NCI-H2227 (cell line): ENCODE measurements around the gene TLR9.

ENCODE experiments used
- DNase-seq: peaks from one replicate; lab custom pipeline; 2025; ENCODE audit not compliant: unreplicated experiment; lab: John Stamatoyannopoulos, UW

TLR9 gene

GRCh38 chr3:52176180-52176752 is 49.2 kb downstream of the TLR9 start:
- no peak for DNase-seq

GRCh38 chr3:52175416-52176179 is 49.8 kb downstream of the TLR9 start:
- DNase-seq: no peak

GRCh38 chr3:52174896-52175295 is 50.5 kb downstream of the TLR9 start:
- DNase-seq: no peak

GRCh38 chr3:52173101-52173500 is 52.3 kb downstream of the TLR9 start:
- no peak for DNase-seq

- no peak for DNase-seq
Measured at GRCh38 chr3:52172262-52172757, 53.1 kb downstream of the TLR9 start.

- DNase-seq: no peak
Measured at GRCh38 chr3:52171514-52172261, 53.8 kb downstream of the TLR9 start.
